NCI-H187 treated with DMSO at 0.1 percent for 48 hours (cell line): ENCODE data around the gene CASP7.
"Not testable (repeated sequence)": the region's sequence is repeated elsewhere in the genome, so short reads cannot be mapped to it uniquely, and the experiment has no call there.

Experiments
- DNase-seq: peaks from one replicate; lab custom pipeline; 2025; lab: John Stamatoyannopoulos, UW

Gene CASP7

DNA sequence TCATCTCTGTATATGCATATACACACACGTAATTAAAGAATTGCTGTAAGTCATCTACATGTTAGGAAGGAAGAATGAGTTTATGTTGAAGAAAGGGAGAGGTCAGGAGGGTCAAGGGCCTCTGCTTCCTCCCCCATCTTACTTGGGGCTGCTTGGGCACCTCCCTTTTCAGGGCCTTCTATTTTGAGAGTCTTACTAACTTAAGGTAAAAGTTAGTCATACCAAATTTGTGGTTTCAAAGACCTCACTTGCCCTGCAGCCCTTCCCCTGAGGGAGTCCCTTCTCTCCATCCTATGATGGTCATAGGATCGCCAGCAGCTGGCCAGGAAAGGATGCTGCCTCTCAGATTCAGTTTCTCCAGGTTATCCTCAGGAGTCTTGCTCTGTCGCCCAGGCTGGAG, 74.4 kb downstream of the CASP7 start:
- no peak for DNase-seq

GRCh38 chr10:113754768-113755167, 75.1 kb downstream of the CASP7 start:
- no peak for DNase-seq

DNA sequence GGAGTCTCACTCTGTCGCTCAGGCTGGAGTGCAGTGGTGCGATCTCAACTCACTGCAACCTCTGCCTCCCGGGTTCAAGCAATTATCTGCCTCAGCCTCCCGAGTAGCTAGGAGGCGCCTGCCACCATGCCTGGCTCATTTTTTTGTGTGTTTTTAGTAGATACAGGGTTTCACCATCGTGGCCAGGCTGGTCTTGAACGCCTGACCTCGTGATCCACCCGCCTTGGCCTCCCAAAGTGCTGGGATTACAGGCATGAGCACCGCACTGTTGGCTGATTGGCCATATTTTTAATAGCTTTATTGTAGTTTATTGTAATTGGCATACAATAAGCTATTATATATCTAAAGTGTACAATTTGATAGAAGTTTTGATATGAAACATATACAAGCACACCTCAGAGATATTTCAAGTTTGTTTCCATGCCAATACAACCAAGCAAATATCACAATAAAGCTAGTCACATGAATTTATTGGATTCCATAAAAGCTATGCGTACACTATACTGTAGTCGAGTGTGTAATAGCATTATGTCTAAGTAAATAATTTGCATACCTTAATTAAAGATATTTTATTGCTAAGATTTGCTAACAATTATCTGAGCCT, 77.3 kb downstream of the CASP7 start:
- DNase-seq: no peak

DNA sequence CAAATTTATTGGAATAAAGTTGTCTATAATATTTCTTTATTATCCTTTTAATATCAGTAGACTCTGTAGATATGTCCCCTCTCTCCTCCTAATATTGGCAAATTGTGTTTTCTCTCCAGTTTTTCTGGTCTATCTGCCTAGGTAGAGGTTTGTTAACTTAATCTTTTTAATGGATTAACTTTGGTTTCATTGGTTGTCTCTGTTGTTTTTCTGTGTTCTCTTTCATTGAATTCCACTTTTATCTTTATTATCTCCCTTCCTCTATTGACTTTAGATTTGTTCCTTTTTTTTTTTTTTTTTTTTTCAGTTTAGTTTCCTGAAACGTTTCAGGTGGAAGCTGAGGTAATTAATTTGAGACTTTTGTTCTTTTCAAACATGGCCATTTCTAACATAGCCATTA, 82.4 kb downstream of the CASP7 start:
- no peak for DNase-seq

GRCh38 chr10:113764582-113764981, 84.9 kb downstream of the CASP7 start:
- no peak for DNase-seq

DNA sequence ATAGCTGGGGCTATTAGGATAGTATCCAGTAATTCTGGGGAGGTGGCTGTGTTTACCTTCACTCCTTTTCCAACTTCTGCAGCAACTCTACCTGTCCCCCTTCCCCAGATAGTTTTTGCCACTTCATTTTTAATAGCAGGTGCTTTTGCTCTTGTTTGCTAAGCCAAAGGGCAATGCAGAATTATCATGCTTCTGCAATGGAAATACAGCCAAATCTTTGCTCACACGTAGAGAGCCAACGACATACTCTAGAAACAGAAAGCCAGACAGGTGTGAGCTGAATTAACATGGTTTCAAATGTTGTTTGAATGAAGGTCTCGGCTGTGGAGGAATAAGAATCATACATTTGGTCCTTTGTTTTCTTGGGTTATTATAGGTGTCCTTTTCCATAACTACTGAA, 86.2 kb downstream of the CASP7 start:
- DNase-seq: no peak

- DNase-seq: no peak
These were observed 87.5 kb downstream of the CASP7 start for GRCh38 chr10:113767222-113767621.

DNA sequence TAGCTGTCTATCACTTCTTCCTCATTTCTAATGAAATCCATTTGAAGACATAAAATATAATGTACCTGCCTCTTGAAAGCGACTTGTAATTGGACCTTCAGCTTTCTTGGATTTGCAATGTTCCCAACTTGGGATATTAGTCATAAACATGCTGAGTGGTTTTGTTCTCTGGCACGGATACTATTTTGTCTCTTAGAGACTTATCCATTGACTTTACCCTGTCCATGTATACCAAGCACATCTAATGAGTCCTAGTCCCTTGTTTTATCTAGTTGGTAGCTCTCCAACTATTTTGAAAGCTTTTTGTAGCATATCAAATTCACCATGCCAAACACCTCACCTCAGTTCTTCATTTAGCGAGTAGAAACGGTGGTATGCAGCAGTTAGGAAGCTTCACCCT, 90.6 kb downstream of the CASP7 start:
- DNase-seq: no peak

DNA sequence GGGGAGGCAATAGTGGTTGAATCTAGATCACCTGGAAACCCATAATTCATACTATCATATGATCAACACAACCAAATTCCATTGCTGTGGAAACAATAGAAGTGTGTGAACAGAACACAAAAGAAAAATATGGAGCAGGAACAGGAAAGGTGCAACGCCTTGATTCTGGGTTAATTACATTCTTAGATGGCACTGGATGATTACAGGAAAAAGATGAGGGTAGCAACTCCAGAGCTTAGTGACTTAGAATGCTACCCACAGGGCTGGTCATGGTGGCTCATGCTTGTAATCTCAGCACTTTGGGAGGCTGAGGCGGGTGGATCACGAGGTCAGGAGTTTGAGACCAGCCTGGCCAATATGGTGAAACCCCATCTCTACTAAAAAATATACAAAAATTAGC, 91.4 kb downstream of the CASP7 start:
- DNase-seq: not testable (repeated sequence)

GRCh38 chr10:113775686-113776294, 96.1 kb downstream of the CASP7 start:
- DNase-seq: no peak

GRCh38 chr10:113776553-113776952, 96.8 kb downstream of the CASP7 start:
- DNase-seq: no peak
